ENCODE results near the gene KRT81. TPM values are rescaled to one million over a fixed set of nuclear protein-coding genes. Genes with fewer than 3 reads are reported as not detected.
A peak's percentile ranks its signal among the peaks of the same experiment; 100 is the strongest.

Gene KRT81
- total RNA-seq, 4 donors from 2014 or later: not detected

- no peak for DNase-seq (ENCODE audit: low spot score in 2 of 2)
- H3K4me1 ChIP-seq: peaks cover 0 to 5% (median 3%) of the 10 kb centered on the region in 4 donors
Measured at GRCh38 chr12:52313461-52313860, 22.1 kb upstream of the KRT81 start.

GRCh38 chr12:52312086-52312485 lies 20.8 kb upstream of the KRT81 start:
- peaks cover 0 to 33% of the 10 kb centered on the region in 2 donors for H3K27me3 ChIP-seq
- H3K36me3 ChIP-seq: no peaks in the 10 kb centered on the region
- no peak for TF ChIP-seq EP300 (IDR thresholded peaks at IDR 0.05)
- TF ChIP-seq POLR2A (IDR thresholded peaks at IDR 0.05): no peak
- TF ChIP-seq, protein P1, sequence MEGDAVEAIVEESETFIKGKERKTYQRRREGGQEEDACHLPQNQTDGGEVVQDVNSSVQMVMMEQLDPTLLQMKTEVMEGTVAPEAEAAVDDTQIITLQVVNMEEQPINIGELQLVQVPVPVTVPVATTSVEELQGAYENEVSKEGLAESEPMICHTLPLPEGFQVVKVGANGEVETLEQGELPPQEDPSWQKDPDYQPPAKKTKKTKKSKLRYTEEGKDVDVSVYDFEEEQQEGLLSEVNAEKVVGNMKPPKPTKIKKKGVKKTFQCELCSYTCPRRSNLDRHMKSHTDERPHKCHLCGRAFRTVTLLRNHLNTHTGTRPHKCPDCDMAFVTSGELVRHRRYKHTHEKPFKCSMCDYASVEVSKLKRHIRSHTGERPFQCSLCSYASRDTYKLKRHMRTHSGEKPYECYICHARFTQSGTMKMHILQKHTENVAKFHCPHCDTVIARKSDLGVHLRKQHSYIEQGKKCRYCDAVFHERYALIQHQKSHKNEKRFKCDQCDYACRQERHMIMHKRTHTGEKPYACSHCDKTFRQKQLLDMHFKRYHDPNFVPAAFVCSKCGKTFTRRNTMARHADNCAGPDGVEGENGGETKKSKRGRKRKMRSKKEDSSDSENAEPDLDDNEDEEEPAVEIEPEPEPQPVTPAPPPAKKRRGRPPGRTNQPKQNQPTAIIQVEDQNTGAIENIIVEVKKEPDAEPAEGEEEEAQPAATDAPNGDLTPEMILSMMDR (IDR thresholded peaks at IDR 0.05): no peak

More at GRCh38 chr12:52313461-52313860, 22.1 kb upstream of the KRT81 start:
- TF ChIP-seq, protein P1 (IDR thresholded peaks at IDR 0.05): no peak
- TF ChIP-seq EP300 (IDR thresholded peaks at IDR 0.05) (no peak), POLR2A (IDR thresholded peaks at IDR 0.05) (no peak)
- no peaks in the 10 kb centered on the region for H3K36me3 ChIP-seq
- WGBS, 2 donors: 74 to 77% methylated on average over 3 of the region's 3 CpGs
- H3K27me3 ChIP-seq: peaks cover 0 to 23% of the 10 kb centered on the region in 2 donors
- H3K9me3 ChIP-seq: no peaks in the 10 kb centered on the region
- no peak overlapping the region for H3K27ac ChIP-seq
- H3K4me3 ChIP-seq: no peak overlapping the region

DNA sequence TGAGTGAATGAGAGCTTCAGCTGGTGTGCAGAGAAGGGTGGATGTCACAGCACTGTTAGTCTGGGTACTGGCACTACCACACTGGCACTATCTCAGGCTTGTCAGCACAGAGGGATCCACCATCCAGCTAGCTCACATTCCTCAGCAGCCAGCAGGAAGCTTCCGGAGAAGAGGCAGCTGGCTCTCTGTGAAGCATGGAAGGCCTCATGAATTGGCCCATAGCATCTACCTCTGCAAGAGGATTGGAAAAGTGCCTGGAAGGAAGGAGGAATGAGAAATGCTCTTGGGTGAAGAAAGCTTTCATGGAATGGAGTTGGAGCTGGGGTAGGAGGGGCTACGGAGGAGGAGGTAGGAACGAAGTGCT lies 19.9 kb upstream of the KRT81 start:
- TF ChIP-seq, protein P1 (IDR thresholded peaks at IDR 0.05): no peak
- no peak for TF ChIP-seq POLR2A (IDR thresholded peaks at IDR 0.05)
- no peak for TF ChIP-seq EP300 (IDR thresholded peaks at IDR 0.05)
- DNase-seq (ENCODE audit: low spot score in 2 of 2): no peak
- H3K36me3 ChIP-seq: no peaks in the 10 kb centered on the region
- no peak overlapping the region for H3K27ac ChIP-seq
- H3K27me3 ChIP-seq: peaks cover 0 to 39% of the 10 kb centered on the region in 2 donors
- H3K9me3 ChIP-seq: no peaks in the 10 kb centered on the region
- no peak overlapping the region for H3K4me3 ChIP-seq
- peaks cover 0 to 12% (median 7%) of the 10 kb centered on the region in 4 donors for H3K4me1 ChIP-seq
- WGBS, 2 donors: 79 to 81% methylated on average over 3 of the region's 3 CpGs

More at GRCh38 chr12:52312086-52312485, 20.8 kb upstream of the KRT81 start:
- WGBS, 2 donors: 63 to 70% methylated on average over 4 of the region's 4 CpGs
- peaks cover 0 to 12% (median 7%) of the 10 kb centered on the region in 4 donors for H3K4me1 ChIP-seq
- H3K9me3 ChIP-seq: no peaks in the 10 kb centered on the region
- no peak for DNase-seq (ENCODE audit: low spot score in 2 of 2)
- H3K27ac ChIP-seq: no peak overlapping the region
- H3K4me3 ChIP-seq: no peak overlapping the region

DNA sequence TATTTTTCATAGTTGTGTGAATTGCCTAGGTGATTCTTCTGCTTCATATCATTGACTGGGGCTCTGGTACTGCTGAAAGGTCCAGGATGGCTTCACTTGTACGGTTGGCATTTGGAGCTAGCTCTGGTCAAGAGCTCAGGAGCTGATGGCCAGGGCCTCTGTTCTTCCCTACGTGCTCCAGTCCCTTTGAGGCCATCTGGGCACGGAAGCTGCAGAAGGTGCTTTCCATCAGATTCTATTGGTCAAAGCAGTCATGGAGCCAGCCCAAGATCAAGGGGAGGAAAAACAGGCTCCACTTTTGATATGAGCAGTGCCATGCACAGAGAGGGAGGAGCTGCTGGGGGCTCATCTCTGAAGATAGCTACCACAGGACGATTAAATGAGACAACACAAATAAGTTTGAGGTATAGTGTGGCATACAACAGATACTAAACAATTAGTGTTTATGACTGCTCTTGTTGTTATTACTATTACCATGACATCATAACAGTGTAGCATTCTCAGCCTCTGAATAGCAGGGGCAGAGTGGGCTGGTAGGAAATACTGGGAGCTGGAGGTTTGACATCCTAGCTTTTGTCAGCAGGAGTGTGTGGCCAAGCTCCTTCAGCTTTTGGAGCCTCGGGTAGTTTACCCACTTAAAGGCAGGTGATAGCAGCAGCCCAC lies 19.4 kb upstream of the KRT81 start:
- DNase-seq (ENCODE audit: low spot score in 2 of 2): no peak
- H3K36me3 ChIP-seq: no peaks in the 10 kb centered on the region
- H3K4me3 ChIP-seq: no peak overlapping the region
- TF ChIP-seq EP300 (IDR thresholded peaks at IDR 0.05) (no peak), POLR2A (IDR thresholded peaks at IDR 0.05) (no peak)
- TF ChIP-seq, protein P1 (IDR thresholded peaks at IDR 0.05): no peak
- 78 to 84% methylated on average over 5 of the region's 5 CpGs for WGBS, 2 donors
- H3K27ac ChIP-seq: no peak overlapping the region
- peaks cover 0 to 12% (median 7%) of the 10 kb centered on the region in 4 donors for H3K4me1 ChIP-seq
- peaks cover 0 to 39% of the 10 kb centered on the region in 2 donors for H3K27me3 ChIP-seq
- no peaks in the 10 kb centered on the region for H3K9me3 ChIP-seq

- WGBS, 2 donors: 57 to 58% methylated on average over 15 of the region's 15 CpGs
- Histone ChIP-seq H3K27ac (no peak overlapping the region), H3K4me1 (peaks cover 0 to 12% (median 7%) of the 10 kb centered on the region in 4 donors), H3K27me3 (peaks cover 0 to 39% of the 10 kb centered on the region in 2 donors), H3K36me3 (no peaks in the 10 kb centered on the region), H3K4me3 (peak overlapping the region in 3 of 4 donors; percentile 17 to 49 (median 33)), H3K9me3 (no peaks in the 10 kb centered on the region)
- no peak for DNase-seq (ENCODE audit: low spot score in 2 of 2)
- TF ChIP-seq, protein P1 (IDR thresholded peaks at IDR 0.05): no peak
- no peak for TF ChIP-seq POLR2A (IDR thresholded peaks at IDR 0.05)
- no peak for TF ChIP-seq EP300 (IDR thresholded peaks at IDR 0.05)
Measured at GRCh38 chr12:52308806-52309425, 17.6 kb upstream of the KRT81 start.
